HG03108 (cell line): ENCODE data around the gene LBX2.
A peak's percentile ranks its signal among the peaks of the same experiment; 100 is the strongest.
"Not testable (repeated sequence)": the region's sequence is repeated elsewhere in the genome, so short reads cannot be mapped to it uniquely, and the experiment has no call there.

Experiments
- ATAC-seq: cut with Tn5 transposase; IDR thresholded peaks from one replicate; pipeline ENCODE4 v1.9.1; 2021; ENCODE audit warnings: moderate library complexity; ENCODE audit not compliant: unreplicated experiment

LBX2 gene

DNA sequence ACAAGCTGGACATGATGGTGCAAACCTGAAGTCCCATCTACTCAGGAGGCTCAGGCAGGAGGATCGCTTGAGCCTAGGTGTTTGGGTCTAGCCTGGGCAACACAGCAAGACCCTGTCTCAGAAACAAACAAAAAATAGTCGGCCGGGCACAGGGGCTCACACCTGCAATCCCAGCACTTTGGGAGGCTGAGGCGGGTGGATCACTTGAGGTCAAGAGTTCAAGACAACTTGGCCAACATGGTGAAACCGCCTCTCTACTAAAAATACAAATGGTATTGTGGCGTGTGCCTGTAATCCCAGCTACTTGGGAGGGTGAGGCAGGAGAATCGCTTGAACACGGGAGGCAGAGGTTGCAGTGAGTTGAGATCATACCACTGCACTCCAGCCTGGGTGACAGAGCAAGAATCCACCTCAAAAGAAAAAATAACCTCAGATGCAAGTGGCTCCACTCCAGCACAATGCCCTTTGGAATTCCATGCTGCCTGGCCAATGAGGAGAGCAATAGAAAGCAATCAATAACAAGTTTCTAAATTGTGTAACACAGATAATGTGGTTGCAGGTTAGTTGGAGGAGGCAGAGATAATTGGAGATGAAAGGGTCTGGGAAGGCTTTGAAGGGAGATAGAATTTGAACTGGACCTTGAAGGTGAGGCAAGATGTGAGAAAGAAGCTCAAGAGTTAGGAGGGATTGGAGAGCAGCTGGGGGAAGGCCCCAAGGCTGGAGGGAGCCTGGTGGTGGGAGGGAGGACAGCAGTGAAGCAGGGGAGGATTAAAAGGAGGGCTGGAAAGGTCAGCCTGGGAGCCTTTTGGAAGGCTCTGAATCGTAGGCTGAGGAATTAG lies 10.5 kb downstream of the LBX2 start:
- no peak for ATAC-seq

DNA sequence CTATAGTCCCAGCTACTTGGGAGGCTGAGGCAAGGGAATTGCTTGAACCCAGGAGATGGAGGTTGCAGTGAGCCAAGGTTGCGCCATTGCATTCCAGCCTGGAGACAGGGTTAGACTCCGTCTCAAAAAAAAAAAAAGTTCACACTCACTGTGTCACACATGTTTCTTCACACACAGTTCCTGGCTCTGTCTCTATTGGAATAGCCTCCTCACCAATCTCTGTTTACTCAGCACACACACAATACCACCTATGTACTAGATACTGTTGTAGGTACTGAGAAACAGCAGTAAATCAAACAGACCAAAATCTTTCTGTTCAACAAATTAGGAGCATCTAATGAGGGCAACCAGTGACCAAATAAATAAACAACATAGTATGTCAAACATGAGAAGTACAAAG lies 13.3 kb downstream of the LBX2 start:
- no peak for ATAC-seq

DNA sequence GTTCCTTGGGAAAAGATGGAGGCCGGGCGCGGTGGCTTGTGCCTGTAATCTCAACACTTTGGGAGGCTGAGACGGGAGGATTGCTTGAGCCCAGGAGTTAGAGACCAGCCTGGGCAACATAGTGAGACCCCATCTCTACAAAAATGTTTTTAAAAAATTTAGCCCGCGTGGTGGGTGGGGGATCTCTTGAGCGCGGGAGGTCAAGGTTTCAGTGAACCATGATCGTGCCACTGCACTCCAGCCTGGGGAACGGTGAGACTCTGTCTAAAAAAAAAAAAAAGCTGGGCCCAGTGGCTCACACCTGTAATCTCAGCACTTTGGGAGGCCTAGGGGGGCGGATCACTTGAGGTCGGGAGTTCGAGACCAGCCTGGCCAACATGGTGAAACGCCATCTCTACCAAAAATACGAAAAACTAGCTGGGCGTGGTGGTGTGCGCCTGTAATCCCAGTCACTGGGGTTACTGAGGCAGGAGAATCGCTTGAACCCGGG lies 15.7 kb downstream of the LBX2 start:
- ATAC-seq = not testable (repeated sequence)

DNA sequence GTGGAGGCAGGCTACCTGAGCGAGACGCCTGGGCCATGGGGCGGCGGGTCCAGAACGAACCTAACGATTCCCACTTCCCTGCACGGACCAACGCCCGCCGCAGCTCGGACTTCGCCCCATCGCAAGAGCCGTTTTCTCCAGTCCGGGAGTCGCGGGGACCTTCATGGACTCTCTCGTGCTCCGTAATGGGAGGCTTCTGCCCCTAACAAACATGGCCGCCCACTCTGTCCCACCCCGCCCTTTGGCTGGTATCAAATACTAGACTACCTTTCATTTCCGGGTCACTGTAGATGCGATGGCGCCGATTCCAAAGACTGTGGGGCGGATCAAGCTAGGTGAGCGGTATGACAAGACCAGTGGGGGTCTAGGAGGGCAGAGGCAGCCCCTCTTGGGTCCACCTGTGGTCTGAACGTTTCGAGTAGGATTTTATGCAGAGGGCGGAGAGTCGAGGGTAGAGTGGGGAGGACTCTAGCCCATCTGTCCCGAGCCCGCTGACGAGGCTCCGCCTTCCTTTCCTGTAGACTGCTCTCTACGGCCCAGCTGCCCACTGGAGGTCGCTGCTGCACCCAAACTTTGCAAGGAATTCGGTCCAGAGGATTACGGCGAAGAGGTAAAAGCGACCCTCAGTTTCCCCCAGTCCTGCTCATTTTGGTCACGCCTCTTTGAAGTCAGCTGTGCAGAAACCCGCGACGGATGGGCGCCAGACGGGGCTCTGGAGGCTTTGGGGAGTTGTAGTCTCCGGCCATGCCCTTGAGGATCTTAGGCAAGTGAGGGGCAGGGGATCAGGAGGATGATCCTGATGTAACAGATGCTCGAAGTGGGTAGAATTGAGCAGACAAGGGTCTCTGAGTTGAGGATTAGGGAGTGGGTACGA lies 16.4 kb downstream of the LBX2 start, which contains the start of the genes CCDC142 and TTC31:
CCDC142 (minus strand) TSS at position 198 of the 874 bp plus-strand sequence; CDS start at position 37, 161 bp downstream.
TTC31 (plus strand) TSS at position 281 of the 874 bp plus-strand sequence; CDS start at position 296, 15 bp downstream.
- peak; percentile 88 for ATAC-seq

DNA sequence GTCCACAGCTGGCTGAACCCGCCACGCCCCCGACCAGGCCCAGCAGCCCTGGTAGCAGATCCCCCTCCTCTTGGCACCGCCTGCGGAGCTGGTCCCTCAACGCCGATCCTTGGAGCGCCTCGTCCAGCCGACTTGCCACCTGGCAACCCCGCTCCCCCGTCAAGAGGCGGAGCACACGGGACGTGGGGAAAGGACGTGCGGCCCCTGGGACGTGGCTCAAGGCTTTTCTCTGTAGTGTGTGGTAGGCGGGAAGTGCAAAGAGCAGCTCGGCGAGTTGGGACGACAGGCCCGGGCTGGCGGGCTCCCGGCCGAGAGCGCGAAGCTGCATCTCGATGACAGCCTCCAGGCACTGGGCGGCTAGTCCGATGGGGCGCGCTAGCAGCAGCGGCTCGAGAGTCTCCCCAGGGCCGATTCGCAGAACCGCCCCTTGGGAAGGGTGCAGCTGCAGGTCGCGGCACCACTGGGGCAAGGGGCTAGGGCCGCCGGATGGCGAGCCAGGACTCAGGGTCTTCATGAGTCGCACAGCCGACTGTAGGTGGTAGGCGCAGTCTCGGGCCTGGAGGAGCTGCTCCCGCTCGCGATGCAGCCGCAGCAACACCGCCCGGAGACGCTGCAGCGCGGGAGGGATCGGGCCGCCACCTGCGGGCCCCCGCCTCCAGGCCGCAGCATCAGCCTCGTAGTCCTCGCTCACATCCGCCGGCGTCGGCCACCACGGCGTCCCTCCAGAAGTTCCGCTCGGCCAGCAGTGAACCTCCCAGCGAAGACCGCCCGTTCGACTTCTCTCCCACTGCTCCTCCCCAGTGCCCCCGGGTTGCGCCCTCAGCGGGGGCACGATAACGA lies 17.2 kb downstream of the LBX2 start:
- ATAC-seq = peak; percentile 30

DNA sequence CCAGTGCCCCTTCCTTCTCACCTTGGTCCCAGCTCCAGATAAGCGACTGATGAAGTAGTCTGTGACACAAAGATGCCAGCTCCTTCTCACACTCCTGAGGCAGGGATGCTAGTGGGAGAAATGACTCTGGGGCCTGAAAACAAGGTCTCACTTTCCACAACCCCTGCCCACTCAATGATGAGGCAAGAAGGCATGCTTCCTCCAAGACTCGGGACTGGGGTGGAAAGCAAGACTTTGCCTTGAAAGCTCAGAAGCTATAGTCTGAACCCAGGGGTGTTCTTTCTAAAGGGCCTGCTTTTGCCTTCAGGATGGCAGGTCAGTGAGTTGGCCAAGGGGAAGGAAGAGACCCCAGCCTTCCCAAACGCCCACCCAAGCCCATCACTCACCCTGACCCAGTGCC lies 18.0 kb downstream of the LBX2 start:
- no peak for ATAC-seq

DNA sequence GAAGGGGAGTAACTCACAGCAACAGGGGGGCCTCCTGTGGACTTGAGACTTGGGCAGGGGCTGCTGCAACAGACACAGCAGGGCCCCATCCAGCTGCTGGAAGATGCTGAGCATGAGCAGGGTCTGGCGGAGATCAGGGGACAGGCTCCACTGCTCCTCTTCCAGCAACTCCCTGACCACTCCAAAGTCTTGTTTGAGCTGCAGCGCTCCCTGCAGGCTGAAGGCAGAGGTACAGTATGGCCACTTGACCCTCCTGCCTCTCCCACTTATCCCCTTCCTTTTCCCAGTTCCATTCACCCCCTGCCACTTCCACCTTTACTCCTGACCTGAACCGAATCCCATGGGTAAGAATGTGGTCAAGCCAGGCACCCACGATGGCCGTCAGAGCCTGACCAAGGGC lies 24.5 kb downstream of the LBX2 start:
- no peak for ATAC-seq

DNA sequence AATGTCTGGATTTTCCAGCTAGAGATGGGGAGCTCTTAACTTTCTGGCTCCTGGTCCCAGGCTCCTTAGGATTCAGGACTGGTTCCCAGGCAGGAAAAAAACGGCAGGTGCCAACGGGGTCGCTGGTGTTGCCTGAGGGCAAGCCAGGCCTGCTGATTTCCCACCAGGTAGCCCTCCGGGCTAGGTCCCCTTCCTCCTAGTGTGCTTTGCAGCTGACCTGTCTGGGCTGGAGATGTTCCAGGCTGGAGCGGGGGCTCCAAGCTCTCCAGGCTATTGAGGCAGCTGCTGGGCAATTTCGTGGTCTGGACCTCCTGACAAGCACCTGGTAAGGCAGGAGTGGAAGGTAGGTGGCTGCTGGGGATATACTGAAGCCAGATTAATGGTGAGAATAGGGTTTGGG lies 24.9 kb downstream of the LBX2 start:
- no peak for ATAC-seq

DNA sequence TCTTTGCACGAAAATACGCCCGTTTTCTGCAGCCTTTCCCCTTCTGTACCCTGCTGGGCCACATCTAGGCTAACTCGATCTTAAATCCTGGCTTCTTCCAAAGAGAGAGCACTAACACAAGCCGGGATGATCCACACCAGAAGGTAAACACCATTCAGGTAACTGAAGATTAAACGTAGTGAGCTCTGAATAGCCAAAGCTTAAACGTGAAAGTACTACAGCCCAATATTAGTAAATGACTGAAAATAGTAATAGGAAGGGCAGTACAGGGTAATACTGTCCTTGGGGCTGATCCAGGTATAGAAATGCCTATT lies 26.5 kb downstream of the LBX2 start:
- no peak for ATAC-seq

DNA sequence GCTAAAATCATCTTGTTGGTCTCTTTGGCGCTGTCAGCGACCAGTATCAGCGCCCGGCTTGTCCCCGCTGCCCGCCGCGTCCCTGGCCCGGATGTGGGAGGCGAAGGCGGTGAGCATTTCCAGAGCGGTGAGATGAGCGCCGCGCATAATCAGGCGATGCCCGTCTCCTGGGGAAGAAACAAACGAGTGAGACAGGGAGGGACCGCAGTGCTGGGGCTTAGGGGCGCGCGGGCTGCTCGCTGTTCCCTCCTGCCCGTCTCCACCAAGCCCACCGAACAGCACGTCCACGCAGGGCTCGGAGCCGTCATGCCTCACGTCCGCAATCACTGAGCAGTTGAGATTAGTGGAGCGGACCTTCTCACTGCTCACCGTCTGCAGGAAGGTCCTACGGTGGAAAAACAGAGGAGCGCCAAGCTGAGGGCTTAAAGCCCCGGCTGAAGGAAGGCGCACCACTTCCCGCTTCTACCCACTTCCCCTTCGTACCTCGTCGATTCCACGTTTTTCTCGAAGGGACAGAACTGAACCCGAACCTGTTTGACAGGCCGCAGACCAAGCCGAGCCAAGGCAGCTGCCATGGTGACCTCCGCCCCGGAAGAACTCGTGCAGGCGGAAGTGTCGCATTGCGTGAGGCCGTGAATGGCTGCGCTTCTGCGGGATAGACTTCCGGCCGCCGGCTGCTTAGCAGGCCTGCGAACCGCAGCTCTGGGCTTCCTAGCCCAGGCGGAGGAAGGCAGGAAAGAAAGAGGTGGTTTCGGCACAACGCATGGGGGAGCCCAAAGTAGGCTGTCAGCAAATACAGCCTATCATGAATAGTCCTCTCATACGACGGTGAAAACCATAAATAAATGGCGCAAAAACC lies 27.1 kb downstream of the LBX2 start, which contains the start of gene MRPL53:
MRPL53 (minus strand) TSS at position 595 of the 859 bp plus-strand sequence; CDS start at position 575, 20 bp downstream.
- peak; percentile 83 for ATAC-seq

DNA sequence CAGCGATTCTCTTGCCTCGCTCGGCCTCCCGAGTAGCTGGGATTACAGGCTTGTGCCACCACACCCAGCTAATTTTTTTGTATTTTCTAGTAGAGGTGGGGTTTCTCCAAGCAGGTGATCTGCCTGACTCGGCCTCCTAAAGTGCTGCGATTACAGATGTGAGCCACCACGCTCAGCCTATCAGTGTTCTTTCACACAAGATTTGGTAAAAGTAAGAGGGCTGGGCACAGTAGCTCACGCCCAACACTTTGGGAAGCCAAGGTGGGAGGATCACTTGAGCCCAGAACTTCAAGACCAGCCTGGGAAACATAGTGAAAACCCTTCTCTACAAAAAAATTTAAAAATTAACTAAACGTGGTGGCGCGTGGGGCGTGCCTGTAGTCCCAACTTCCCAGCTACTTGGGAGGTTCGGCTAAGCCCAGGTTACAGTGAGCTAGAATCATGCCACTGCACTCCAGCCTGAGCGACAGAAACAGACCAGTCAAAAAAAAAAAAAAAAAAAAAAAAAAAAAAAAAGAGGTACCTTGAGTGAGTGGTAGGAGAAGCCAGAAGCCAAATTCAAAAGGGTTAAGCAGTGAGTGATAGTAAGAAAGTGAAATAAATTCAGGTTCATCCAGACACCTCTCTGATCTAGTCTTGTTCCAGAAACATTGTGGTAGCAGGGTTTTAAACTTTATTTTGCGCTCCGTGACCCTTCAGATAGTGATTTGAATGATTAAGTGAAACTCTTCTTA lies 27.9 kb downstream of the LBX2 start:
- ATAC-seq = no peak

DNA sequence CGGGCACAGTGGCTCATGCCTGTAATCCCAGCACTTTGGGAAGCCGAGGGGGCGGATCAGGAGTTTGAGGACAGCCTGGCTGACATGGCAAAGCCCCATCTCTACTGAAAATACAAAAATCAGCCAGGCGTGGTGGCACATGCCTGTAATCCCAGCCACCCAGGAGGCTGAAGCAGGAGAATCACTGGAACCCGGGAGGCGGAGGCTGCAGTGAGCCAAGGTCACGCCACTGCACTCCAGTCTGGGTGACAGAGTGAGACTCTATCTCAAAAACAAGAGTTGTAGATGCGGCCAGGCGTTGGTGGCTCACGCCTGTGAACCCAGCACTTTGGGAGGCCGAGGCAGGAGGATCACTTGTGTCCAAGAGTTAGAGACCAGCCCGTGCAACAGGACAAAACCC lies 28.7 kb downstream of the LBX2 start:
- not testable (repeated sequence) for ATAC-seq

DNA sequence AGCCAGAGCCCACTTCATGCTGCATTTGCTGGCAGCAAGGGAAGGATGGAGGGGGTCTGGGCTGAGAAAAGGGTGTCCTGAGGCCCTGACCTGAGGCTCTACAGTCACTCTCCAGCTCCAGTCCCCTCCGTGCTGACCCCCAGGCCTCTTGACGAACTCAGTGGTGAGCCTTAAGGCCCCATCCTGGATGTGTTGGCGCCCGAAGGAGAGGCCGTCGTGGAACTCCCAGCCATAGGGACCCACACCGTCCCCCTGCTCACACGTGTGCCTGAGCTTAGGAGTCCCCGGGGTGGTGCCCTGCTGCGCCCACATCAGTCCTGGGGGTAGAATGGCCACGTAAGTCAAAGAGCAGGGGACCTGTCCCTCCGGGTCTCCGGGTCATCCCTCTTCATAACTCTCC lies 35.0 kb downstream of the LBX2 start:
- ATAC-seq = no peak

DNA sequence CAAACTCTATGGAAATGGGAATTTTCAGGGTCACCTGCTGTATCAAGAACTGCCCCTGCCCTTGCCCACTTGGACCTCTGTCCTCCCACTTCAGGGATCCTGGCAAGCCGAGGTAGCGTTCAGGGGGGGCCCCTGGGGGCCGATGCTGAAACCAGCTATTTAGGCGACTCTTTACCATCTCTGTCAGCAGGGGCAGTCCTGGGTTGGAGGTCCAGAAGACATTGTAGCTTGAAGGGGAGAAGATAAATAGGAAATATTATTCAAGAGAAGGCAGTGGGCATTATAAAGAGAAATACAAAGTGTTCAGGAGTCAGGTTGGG lies 36.7 kb downstream of the LBX2 start:
- ATAC-seq = no peak

DNA sequence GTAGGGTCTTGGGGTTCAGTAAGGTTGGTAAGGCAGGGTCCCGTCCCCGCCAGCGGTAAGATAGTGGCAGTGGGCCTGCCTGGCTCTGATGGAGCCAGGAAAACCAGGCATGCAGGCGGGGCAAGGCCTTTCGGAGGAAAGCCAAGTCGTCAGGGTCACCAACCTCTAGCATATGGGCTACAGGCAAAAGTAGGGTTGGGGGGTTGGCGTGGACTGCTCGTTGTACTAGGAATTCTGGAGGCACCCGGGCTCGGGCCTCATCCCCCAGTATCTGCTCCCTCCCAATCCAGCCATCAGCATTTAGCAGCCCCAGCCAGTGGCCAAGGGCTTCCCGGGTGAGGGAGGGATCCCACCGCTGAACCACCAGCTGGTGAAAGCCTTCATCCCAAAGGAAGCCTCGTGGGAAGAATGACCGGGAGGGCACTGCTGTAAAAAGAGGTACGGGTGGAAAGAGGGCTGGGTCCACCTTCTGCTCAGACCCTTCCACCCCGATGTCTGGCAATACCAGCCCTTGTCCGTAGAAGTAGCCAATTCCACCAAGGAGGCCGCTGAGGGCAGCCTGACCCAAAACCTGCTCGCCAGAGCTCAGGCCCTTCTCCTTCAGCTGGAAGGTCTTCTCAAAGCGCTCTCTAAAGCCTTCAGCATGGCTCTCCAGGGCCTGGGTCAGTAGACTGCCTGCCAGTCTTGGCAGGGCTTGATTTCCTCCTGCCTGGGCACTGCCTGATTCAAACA lies 37.2 kb downstream of the LBX2 start:
- ATAC-seq = no peak

DNA sequence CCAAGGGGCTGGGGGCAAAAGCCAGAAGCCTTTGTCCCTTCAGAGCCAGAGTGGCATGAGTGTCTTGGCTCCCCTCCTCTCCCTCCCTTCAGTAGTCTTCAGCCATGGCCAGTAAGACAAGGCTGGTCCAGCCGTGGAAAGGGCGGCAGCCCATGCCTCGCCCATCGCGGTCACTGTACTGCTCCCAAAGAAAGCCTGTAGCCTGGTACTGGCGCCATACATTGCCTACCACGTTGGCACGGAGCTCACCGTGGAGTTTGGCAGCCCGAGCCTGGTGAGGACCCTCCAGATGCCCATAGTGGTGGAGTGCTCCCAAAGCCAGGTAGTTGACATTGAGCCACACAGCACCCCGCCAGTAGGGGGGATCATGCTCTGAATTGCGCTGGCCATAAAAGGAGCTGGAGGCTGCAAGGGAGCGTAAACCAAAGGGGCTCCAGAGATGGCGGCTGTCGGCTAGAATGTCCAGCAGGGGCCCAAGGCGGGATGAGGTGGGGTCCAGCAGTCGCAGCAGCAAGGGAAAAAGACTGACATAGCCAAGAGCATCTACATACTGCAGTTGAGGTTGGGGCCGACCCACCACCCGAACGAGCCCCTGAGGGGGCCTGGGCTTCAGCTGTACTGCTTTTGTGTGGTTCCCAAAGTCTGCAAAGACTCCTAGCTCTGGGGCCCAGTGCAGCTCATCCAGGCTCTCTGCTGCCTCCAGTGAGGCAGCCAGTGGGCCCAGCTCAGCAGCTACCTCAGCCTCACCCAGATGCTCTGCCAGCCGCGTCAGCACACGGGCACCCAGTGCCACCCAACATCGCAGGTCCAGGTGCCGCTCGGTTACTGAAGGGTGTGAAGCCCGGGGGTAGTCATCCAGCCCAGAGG lies 38.0 kb downstream of the LBX2 start:
- ATAC-seq = no peak

DNA sequence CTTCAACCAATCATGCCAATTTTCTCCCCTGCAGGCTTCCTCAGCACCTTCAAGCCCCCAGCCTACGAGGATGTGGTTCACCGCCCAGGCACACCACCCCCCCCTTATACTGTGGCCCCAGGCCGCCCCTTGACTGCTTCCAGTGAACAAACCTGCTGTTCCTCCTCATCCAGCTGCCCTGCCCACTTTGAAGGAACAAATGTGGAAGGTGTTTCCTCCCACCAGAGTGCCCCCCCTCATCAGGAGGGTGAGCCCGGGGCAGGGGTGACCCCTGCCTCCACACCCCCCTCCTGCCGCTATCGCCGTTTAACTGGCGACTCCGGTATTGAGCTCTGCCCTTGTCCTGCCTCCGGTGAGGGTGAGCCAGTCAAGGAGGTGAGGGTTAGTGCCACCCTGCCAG lies 39.2 kb downstream of the LBX2 start:
- ATAC-seq = not testable (repeated sequence)
